Stimulated activated CD4-positive, alpha-beta T cell treated with anti-CD3 and anti-CD28 coated beads, Interleukin-2, amount 100 ng/mL, for 48 hours (primary cell): ENCODE results near the gene POMGNT1.

Experiments
- DNase-seq, 2 donors: peaks; one replicate each; pipeline ENCODE4 v3.0.0-alpha.2; 2020

POMGNT1 gene

DNA sequence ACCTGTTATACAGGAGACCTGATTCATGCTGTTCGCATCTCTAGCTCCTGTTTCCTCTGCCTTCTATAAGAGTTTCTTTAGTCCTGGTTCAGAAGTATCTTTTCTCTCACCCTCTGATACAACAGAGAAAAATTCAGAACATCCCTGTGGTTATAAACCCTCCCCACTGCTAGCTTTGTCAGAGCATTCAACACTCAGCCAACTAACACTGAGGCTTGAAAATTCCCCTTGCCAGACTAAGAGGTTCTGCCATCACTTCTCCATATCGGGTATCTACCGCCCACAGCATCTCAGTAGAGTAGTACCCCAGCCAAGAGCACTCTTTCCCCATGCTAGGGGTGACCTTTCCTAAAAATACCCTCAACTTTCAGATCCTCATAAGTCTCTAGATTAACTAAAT, 46.2 kb downstream of the POMGNT1 start:
- DNase-seq = no peak

DNA sequence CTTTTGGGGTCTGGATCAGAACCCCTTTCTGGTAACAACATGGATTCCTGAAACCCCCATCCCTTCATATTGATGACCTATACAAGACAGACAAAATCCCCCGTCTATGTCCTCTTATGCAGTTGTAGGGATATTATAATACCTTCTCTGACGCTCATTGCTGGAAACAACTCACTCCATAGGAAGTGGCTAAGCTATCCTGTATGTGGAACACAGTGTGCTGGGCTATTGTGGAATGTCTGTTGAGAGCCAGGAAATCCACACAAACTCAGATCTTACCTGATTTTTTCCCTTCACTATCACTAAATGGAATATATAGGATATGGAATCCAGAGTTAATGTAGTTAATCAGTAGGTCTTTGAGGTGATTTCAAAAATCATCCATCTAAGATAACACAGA, 48.1 kb downstream of the POMGNT1 start:
- DNase-seq = no peak

DNA sequence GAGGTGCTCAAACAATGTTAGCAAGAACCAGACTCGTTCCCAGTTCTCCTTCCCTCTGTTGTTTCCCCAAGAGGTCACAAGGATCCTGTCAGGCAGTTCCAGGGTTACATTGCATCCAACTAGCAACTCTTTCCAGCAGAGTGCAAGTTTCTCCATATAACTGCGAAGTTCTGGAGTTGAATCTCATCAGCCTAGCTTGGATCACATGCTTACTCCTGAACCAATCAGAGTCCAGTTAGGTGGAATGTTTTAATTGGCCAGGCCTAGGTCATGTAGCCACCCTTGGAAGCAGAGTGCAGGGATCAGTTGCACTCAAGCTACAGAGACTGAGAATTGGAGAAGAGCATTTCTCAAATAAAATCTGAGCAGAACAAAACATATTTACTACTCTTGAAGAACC, 49.9 kb downstream of the POMGNT1 start:
- DNase-seq = no peak
